ENCODE measurements around the gene RARRES1. TPM values are rescaled to one million over a fixed set of nuclear protein-coding genes. Genes with fewer than 3 reads are reported as not detected.

The RARRES1 gene
- total RNA-seq, 1 experiment from 2014 or later, result 0.81 TPM

- Mint-ChIP-seq H3K27ac (no peak overlapping the region), H3K4me3 (no peak overlapping the region), H3K27me3 (ENCODE audit: low read depth) (no peaks in the 10 kb centered on the region), H3K9me3 (no peaks in the 10 kb centered on the region), H3K36me3 (ENCODE audit: insufficient read depth in 1 of 3, low read depth in 3 of 3) (no peaks in the 10 kb centered on the region), H3K4me1 (no peaks in the 10 kb centered on the region)
- Histone ChIP-seq H3K4me2 (ENCODE audit: insufficient read depth, insufficient read length, low read length) (no peak overlapping the region), H4K91ac (ENCODE audit: insufficient read length, low read depth, low read length) (no peak overlapping the region), H4K20me1 (ENCODE audit: control insufficient read depth, insufficient read depth, insufficient read length) (no peaks in the 10 kb centered on the region), H2BK20ac (ENCODE audit: low read depth, low read length, poor library complexity, severe bottlenecking) (no peak overlapping the region), H4K8ac (replicated peaks; ENCODE audit: insufficient read length, low read depth, low read length) (no peak overlapping the region), H3K9me3 (ENCODE audit: control insufficient read depth, low read depth, low read length) (no peaks in the 10 kb centered on the region), H2BK120ac (ENCODE audit: low read depth, low read length, poor library complexity, severe bottlenecking) (no peak overlapping the region), H3T11ph (ENCODE audit: low read length) (no peak overlapping the region), H3K27me3 (ENCODE audit: insufficient read depth, low read length) (no peaks in the 10 kb centered on the region), H3K4me1 (ENCODE audit: insufficient read depth, low read length) (no peaks in the 10 kb centered on the region), H3K9ac (ENCODE audit: extremely low read depth, insufficient read length, low read length) (no peak overlapping the region), H3K79me1 (ENCODE audit: insufficient read depth, low read depth, low read length, poor library complexity, severe bottlenecking) (no peaks in the 10 kb centered on the region), H2BK15ac (ENCODE audit: low read depth, low read length) (no peak overlapping the region), H2AK5ac (ENCODE audit: insufficient read length, low read length) (no peak overlapping the region), H2BK12ac (ENCODE audit: insufficient read length, low read depth, low read length) (no peak overlapping the region), H2BK5ac (ENCODE audit: insufficient read length, low read length) (no peak overlapping the region), H3K18ac (ENCODE audit: insufficient read length, low read depth, low read length) (no peak overlapping the region), H4K5ac (ENCODE audit: insufficient read length, low read depth, low read length) (no peak overlapping the region), H3K4ac (ENCODE audit: low read depth, low read length) (no peak overlapping the region), H3K27ac (ENCODE audit: insufficient read length, low read depth, low read length) (no peak overlapping the region), H3K23ac (ENCODE audit: insufficient read length, low read depth, low read length) (no peak overlapping the region), H2AFZ (ENCODE audit: low read length) (no peak overlapping the region), H3K56ac (ENCODE audit: insufficient read length, low read depth, low read length) (no peak overlapping the region), H3K79me2 (ENCODE audit: insufficient read depth, low read length) (no peaks in the 10 kb centered on the region), H3K14ac (ENCODE audit: insufficient read depth, low read length) (no peak overlapping the region), H3K23me2 (ENCODE audit: insufficient read length, low read depth, low read length, poor library complexity, severe bottlenecking) (no peaks in the 10 kb centered on the region)
- DNase-seq, result no peak
- no CpG with 5 or more reads among the region's 1 CpG for WGBS (ENCODE audit: extremely low coverage, insufficient read length, low lambda C conversion rate)
- TF ChIP-seq CTCF (conservative IDR thresholded peaks at IDR 0.05), result no peak
These were observed 49.6 kb upstream of the RARRES1 start for GRCh38 chr3:158781849-158782248.

Data from H9 (cell line).